ENCODE results near the gene LSP1. TPM values are rescaled to one million over a fixed set of nuclear protein-coding genes. Genes with fewer than 3 reads are reported as not detected.

The LSP1 gene
- total and polyA plus RNA-seq, 2 of the 8 experiments (the other 6 are each of a cell fraction or from before 2014, with no cell fraction given), result 0.03 TPM; not detected in 1

DNA sequence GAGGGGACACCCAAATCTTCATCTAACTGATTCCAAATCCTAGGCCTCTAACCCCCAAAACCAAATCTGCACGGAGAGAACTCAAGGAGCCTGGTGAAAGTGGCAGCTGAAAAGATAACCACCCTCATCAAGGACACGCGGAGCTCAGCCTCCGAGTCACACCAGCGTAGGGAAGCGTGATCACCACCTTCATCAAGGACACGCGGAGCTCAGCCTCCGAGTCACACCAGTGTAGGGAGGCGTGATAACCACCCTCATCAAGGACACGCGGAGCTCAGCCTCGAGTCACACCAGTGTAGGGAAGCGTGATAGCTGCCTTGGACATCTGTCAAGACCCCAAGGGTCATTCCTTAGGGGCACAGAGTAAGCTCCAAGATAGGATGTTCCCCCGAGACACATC is 47.4 kb upstream of the LSP1 start:
- Histone ChIP-seq H3K79me2 (ENCODE audit: control insufficient read depth in 1 of 2, insufficient read depth in 2 of 2, low read length in 2 of 2) (no peaks in the 10 kb centered on the region), H2BK120ac (replicated peaks; ENCODE audit: low read depth, low read length) (no peak overlapping the region), H2AFZ (ENCODE audit: low read length) (no peak overlapping the region), H2AK5ac (ENCODE audit: low read depth, low read length) (no peak overlapping the region), H2BK5ac (ENCODE audit: low read depth, low read length) (no peak overlapping the region), H3K9ac (replicated peaks in 1 of 4; ENCODE audit: extremely low read depth in 1 of 4, low read depth in 3 of 4, low read length in 3 of 4) (no peak overlapping the region), H3K79me1 (ENCODE audit: low read depth, low read length) (no peaks in the 10 kb centered on the region), H2BK15ac (ENCODE audit: low read length) (no peak overlapping the region), H3K27ac (ENCODE audit: low read depth, low read length) (no peak overlapping the region), H3K36me3 (ENCODE audit: control insufficient read depth in 2 of 4, insufficient read depth in 4 of 4, low read length in 3 of 4) (no peaks in the 10 kb centered on the region), H4K8ac (ENCODE audit: extremely low read depth, insufficient read depth, low read length) (no peak overlapping the region), H4K5ac (ENCODE audit: insufficient read length, low read depth, low read length) (no peak overlapping the region), H3K23me2 (ENCODE audit: low read depth, low read length) (no peaks in the 10 kb centered on the region), H2BK12ac (ENCODE audit: low read depth, low read length) (peak overlapping the region; percentile 42; the same call in 1 of the 2 replicates), H4K91ac (replicated peaks; ENCODE audit: insufficient read length, low read length) (no peak overlapping the region), H3K18ac (ENCODE audit: extremely low read depth, low read length) (no peak overlapping the region), H3K4me1 (replicated peaks in 1 of 4; ENCODE audit: control insufficient read depth in 3 of 4, insufficient read depth in 4 of 4, low read length in 3 of 4) (0 out of 7 replicates have a peak, but pooled peaks cover 0 to 3% (median 0%) of the 10 kb centered on the region in 4 experiments), H2BK20ac (ENCODE audit: low read length) (no peak overlapping the region), H4K20me1 (replicated peaks in 1 of 2; ENCODE audit: control insufficient read depth in 1 of 2, insufficient read depth in 2 of 2, low read length in 2 of 2) (no peaks in the 10 kb centered on the region), H3K56ac (replicated peaks; ENCODE audit: insufficient read length, low read depth, low read length) (no peak overlapping the region), H3K14ac (ENCODE audit: insufficient read length) (no peak overlapping the region), H3K23ac (ENCODE audit: insufficient read length) (no peak overlapping the region), H3K4me2 (ENCODE audit: insufficient read depth in 1 of 2, low read depth in 2 of 2, low read length in 2 of 2) (no peak overlapping the region), H3K9me3 (ENCODE audit: insufficient read depth in 2 of 2, low read depth in 1 of 2, low read length in 1 of 2) (peaks cover 0 to 3% of the 10 kb centered on the region in 2 experiments; a peak in 2 of 4 replicates), H3K4me3 (ENCODE audit: extremely low read depth in 1 of 4, insufficient read depth in 2 of 4, low read depth in 3 of 4, low read length in 4 of 4) (no peak overlapping the region), H3K4ac (replicated peaks; ENCODE audit: insufficient read length, low read depth, low read length) (no peak overlapping the region), H3K27me3 (replicated peaks in 1 of 4; ENCODE audit: control insufficient read depth in 3 of 4, extremely low read depth in 1 of 4, insufficient read depth in 3 of 4, low read length in 3 of 4) (peaks cover 0 to 2% (median 1%) of the 10 kb centered on the region in 4 experiments; a peak in 3 of 7 replicates)
- CTCF ChIA-PET (ENCODE audit: partially characterized antibody), result interaction anchor here (0.8 to 6.8 kb wide), 11 partner anchors 7 to 351 kb away, joined by 3 to 38 read pairs (median 11); no protein-coding TSS in a partner anchor
- POLR2A ChIA-PET (ENCODE audit: partially characterized antibody), result no interaction called here
- DNase-seq (ENCODE audit: low read depth in 1 of 2, low spot score in 2 of 2), result no peak
- WGBS, 2 experiments (ENCODE audit: extremely low coverage in 1 of 2, insufficient coverage in 1 of 2, insufficient read length in 1 of 2, insufficient replicate concordance in 2 of 2, low coverage in 1 of 2, low lambda C conversion rate in 2 of 2, missing lambda C conversion rate in 1 of 2), result 90% methylated on average over 15 of the region's 15 CpGs; no CpG with 5 or more reads in 1 of the 2 experiments
- FAIRE-seq, result no peak
- TF ChIP-seq SP4 (IDR thresholded peaks at IDR 0.05; ENCODE audit: low read length) (no peak), HDAC2 (IDR thresholded peaks at IDR 0.05; ENCODE audit: borderline replicate concordance in 1 of 2, low read depth in 2 of 2, low read length in 2 of 2) (no peak), CBX5 (IDR thresholded peaks at IDR 0.05; ENCODE audit: low read depth, low read length) (no peak), CHD2 (IDR thresholded peaks at IDR 0.05; ENCODE audit: low read length) (no peak)
- TF ChIP-seq, protein P1, sequence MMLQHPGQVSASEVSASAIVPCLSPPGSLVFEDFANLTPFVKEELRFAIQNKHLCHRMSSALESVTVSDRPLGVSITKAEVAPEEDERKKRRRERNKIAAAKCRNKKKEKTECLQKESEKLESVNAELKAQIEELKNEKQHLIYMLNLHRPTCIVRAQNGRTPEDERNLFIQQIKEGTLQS (IDR thresholded peaks at IDR 0.05; ENCODE audit: insufficient read depth, low read depth, low read length), result no peak

All from H1 (cell line).